ENCODE results near the gene PPBP. TPM values are rescaled to one million over a fixed set of nuclear protein-coding genes. Genes with fewer than 3 reads are reported as not detected.

Gene PPBP
- polyA plus RNA-seq, 1 donor, result 2.8 TPM

GRCh38 chr4:73948291-73948690 lies 39.7 kb downstream of the PPBP start:
- DNase-seq (ENCODE audit: low read depth), result no peak

- no peak for DNase-seq (ENCODE audit: low read depth)
Measured at GRCh38 chr4:73947239-73947985, 40.6 kb downstream of the PPBP start.

- DNase-seq (ENCODE audit: low read depth), result no peak
Measured at GRCh38 chr4:73945674-73946449, 42.1 kb downstream of the PPBP start.

- no peak for DNase-seq (ENCODE audit: low read depth)
Measured at GRCh38 chr4:73945140-73945539, 42.9 kb downstream of the PPBP start.

- no peak for DNase-seq (ENCODE audit: low read depth)
Measured at GRCh38 chr4:73944061-73944875, 43.7 kb downstream of the PPBP start.

- DNase-seq (ENCODE audit: low read depth), result no peak
Measured at GRCh38 chr4:73943555-73943954, 44.4 kb downstream of the PPBP start.

GRCh38 chr4:73936969-73937368 lies 51.0 kb downstream of the PPBP start:
- DNase-seq (ENCODE audit: low read depth), result no peak

Other genes with a start within 250 kb of the PPBP start
- 3.3 TPM for gene CXCL8, start 247.6 kb downstream of the PPBP start, polyA plus RNA-seq (ENCODE audit: insufficient read length)
- not detected for gene CXCL6, start 151.5 kb downstream of the PPBP start, polyA plus RNA-seq (ENCODE audit: insufficient read length)
- gene PF4V1, start 134.9 kb downstream of the PPBP start, polyA plus RNA-seq (ENCODE audit: insufficient read length), result not detected
- not detected for gene CXCL1, start 118.8 kb downstream of the PPBP start, polyA plus RNA-seq (ENCODE audit: insufficient read length)
- 1.3 TPM for gene PF4, start 6.2 kb downstream of the PPBP start, polyA plus RNA-seq (ENCODE audit: insufficient read length)
- gene CXCL5, start 10.5 kb upstream of the PPBP start, polyA plus RNA-seq (ENCODE audit: insufficient read length), result not detected
- 0.09 TPM for gene CXCL3, start 50.5 kb upstream of the PPBP start, polyA plus RNA-seq (ENCODE audit: insufficient read length)
- 0.71 TPM for gene CXCL2, start 111.0 kb upstream of the PPBP start, polyA plus RNA-seq (ENCODE audit: insufficient read length)
- gene MTHFD2L, start 169.9 kb upstream of the PPBP start, polyA plus RNA-seq (ENCODE audit: insufficient read length), result 14.3 TPM

Measured in forelimb muscle (tissue), 1 donor.